IMR-90 (cell line): ENCODE results near the gene LOXL4. TPM values are rescaled to one million over a fixed set of nuclear protein-coding genes. Genes with fewer than 3 reads are reported as not detected.

Source experiments
- ATAC-seq: fragments of 200-7000 bp; cut with Tn5 transposase; 2 replicates; pipeline ENCODE4 v1.9.1; 2020; ENCODE audit warnings: low read depth, mild to moderate bottlenecking, moderate library complexity
- BruUV-seq: library from RNA; stranded (reverse); fragments of 400-500 nt; replicated peaks from 2 replicates; lab custom pipeline; 2021; lab: Mats Ljungman, UMichigan
- CTCF ChIA-PET: fragments of 300-600 bp; formaldehyde crosslinking; extraction: SDS; loops from one replicate; lab custom pipeline; 2021; ENCODE audit warnings: antibody characterized with exemption; lab: Yijun Ruan, JAX
- POLR2A ChIA-PET: fragments of 300-600 bp; sonication (Branson Sonifier 250); formaldehyde crosslinking; loops from one replicate; lab custom pipeline; 2022; ENCODE audit warnings: antibody characterized with exemption; ENCODE audit not compliant: unreplicated experiment; lab: Charles Lee
- DNase-seq: peaks from one replicate; pipeline ENCODE4 v3.0.0; 2013
- H2AFZ ChIP-seq: replicated peaks from 2 replicates; pipeline ENCODE3; 2013; ENCODE audit warnings: low read length, mild to moderate bottlenecking; ENCODE audit not compliant: poor library complexity
- H2AK5ac ChIP-seq: 2 replicates; pipeline ENCODE4 v1.6.1; 2013; ENCODE audit warnings: low read depth, low read length, inconsistent platforms
- H2AK9ac ChIP-seq: replicated peaks from 2 replicates; pipeline ENCODE3; 2013; ENCODE audit warnings: mild to moderate bottlenecking, low read depth, low read length, moderate library complexity; ENCODE audit not compliant: poor library complexity
- H2BK120ac ChIP-seq: 2 replicates; pipeline ENCODE4 v1.6.1; 2013; ENCODE audit warnings: low read depth, low read length, inconsistent platforms
- H2BK15ac ChIP-seq: 3 replicates; pipeline ENCODE4 v1.6.1; 2013; ENCODE audit warnings: low read depth, low read length, inconsistent platforms
- H2BK20ac ChIP-seq: 2 replicates; pipeline ENCODE4 v1.6.1; 2013; ENCODE audit warnings: low read depth, mild to moderate bottlenecking, inconsistent platforms, low read length, moderate library complexity
- H2BK5ac ChIP-seq: 2 replicates; pipeline ENCODE4 v1.6.1; 2013; ENCODE audit warnings: mild to moderate bottlenecking, low read depth, low read length, inconsistent platforms; ENCODE audit not compliant: poor library complexity, severe bottlenecking
- H3K14ac ChIP-seq: replicated peaks from 2 replicates; pipeline ENCODE4 v1.6.1; 2013; ENCODE audit warnings: low read depth, low read length, inconsistent platforms
- H3K18ac ChIP-seq: 2 replicates; pipeline ENCODE4 v1.6.1; 2013; ENCODE audit warnings: low read depth, low read length, control low read depth
- H3K23ac ChIP-seq: 2 replicates; pipeline ENCODE4 v1.6.1; 2013; ENCODE audit warnings: low read depth, low read length, inconsistent platforms
- H3K27ac ChIP-seq: 2 replicates; pipeline ENCODE4 v1.5.1; 2013; ENCODE audit warnings: mild to moderate bottlenecking, control low read depth, low read length; ENCODE audit not compliant: insufficient read depth
- H3K27me3 ChIP-seq: 2 replicates; pipeline ENCODE4 v1.6.1; 2013; ENCODE audit warnings: low read length; ENCODE audit not compliant: control insufficient read depth, insufficient read depth
- H3K36me3 ChIP-seq: 2 replicates; pipeline ENCODE4 v1.6.1; 2013; ENCODE audit warnings: low read length, mixed read lengths; ENCODE audit not compliant: control insufficient read depth, insufficient read depth
- H3K4ac ChIP-seq: 2 replicates; pipeline ENCODE4 v1.6.1; 2013; ENCODE audit warnings: low read depth, low read length, inconsistent platforms
- H3K4me1 ChIP-seq: 2 replicates; pipeline ENCODE4 v1.6.1; 2013; ENCODE audit warnings: low read length, mixed read lengths; ENCODE audit not compliant: control insufficient read depth, insufficient read depth
- H3K4me2 ChIP-seq: 2 replicates; pipeline ENCODE4 v1.6.1; 2013; ENCODE audit warnings: low read depth, mild to moderate bottlenecking, control low read depth, low read length, moderate library complexity
- H3K4me3 ChIP-seq: 2 replicates; pipeline ENCODE4 v1.5.1; 2013; ENCODE audit warnings: low read depth, mild to moderate bottlenecking, control low read depth, low read length, moderate library complexity; ENCODE audit not compliant: insufficient read depth
- H3K56ac ChIP-seq: 2 replicates; pipeline ENCODE4 v1.6.1; 2013; ENCODE audit warnings: low read length, inconsistent platforms; ENCODE audit not compliant: insufficient read depth; ENCODE audit errors: extremely low read depth
- H3K79me1 ChIP-seq, 2 experiments: 2 replicates each; pipeline ENCODE4 v1.6.1; 2013; ENCODE audit warnings: low read length in 2 of 2, inconsistent platforms in 1 of 2, low read depth in 1 of 2
- H3K9ac ChIP-seq: 2 replicates; pipeline ENCODE4 v1.6.1; 2013; ENCODE audit warnings: low read depth, low read length, control low read depth
- H3K9me1 ChIP-seq: 2 replicates; pipeline ENCODE4 v1.6.1; 2013; ENCODE audit warnings: low read length, inconsistent platforms; ENCODE audit not compliant: insufficient read depth
- H3K9me3 ChIP-seq: 2 replicates; pipeline ENCODE4 v1.6.1; 2013; ENCODE audit warnings: low read length; ENCODE audit not compliant: control insufficient read depth, insufficient read depth
- H4K20me1 ChIP-seq: 2 replicates; pipeline ENCODE4 v1.6.1; 2013; ENCODE audit warnings: low read length, inconsistent platforms; ENCODE audit not compliant: insufficient read depth
- H4K5ac ChIP-seq: 2 replicates; pipeline ENCODE4 v1.6.1; 2013; ENCODE audit warnings: mild to moderate bottlenecking, low read depth, low read length, control low read depth
- H4K8ac ChIP-seq, 2 experiments: 2 replicates each; pipeline ENCODE4 v1.6.1; 2013; ENCODE audit warnings: low read depth in 2 of 2, low read length in 2 of 2, control low read depth in 1 of 2, inconsistent platforms in 1 of 2
- H4K91ac ChIP-seq: 2 replicates; pipeline ENCODE4 v1.6.1; 2013; ENCODE audit warnings: low read depth, low read length, inconsistent platforms; ENCODE audit not compliant: insufficient read depth
- BHLHE40 ChIP-seq: fragments of 150-350 bp; IDR thresholded peaks from 2 replicates; pipeline ENCODE4 v1.6.1; 2016; ENCODE audit warnings: mild to moderate bottlenecking, low read depth, low read length
- CHD1 ChIP-seq: IDR thresholded peaks from 2 replicates; pipeline ENCODE4 v1.6.1; 2012; ENCODE audit warnings: low read depth, low read length, improper control_type of control experiment
- RFX5 ChIP-seq: IDR thresholded peaks from 2 replicates; pipeline ENCODE4 v1.8.0; 2012; ENCODE audit warnings: low read depth, mild to moderate bottlenecking, low read length, moderate library complexity
- WGBS, 2 experiments: methylation state at CpG; one replicate each; pipeline versions ENCODE4 v1.1.5 to v1.1.7; 2013; ENCODE audit warnings: missing lambda C conversion rate in 2 of 2; ENCODE audit not compliant: insufficient read length in 1 of 2; ENCODE audit errors: extremely low coverage in 2 of 2; 5-methylcytosine and 5-hydroxymethylcytosine counted together
- dilution Hi-C: fragments of 300-500 bp; cut with HindIII; formaldehyde crosslinking; loops from one replicate; pipeline ENCODE4 v1.14.3; 2018; ENCODE audit warnings: low sequenced_read_pairs; ENCODE audit not compliant: unreplicated experiment
- in situ Hi-C: fragments of 300-500 bp; cut with MboI; formaldehyde crosslinking; loops from 3 replicates; pipeline ENCODE4 v1.14.3; 2019; ENCODE audit warnings: low sequenced_read_pairs, inconsistent platforms, mixed read lengths
- intact Hi-C: fragments of 100-400 bp; cut with micrococcal nuclease; formaldehyde crosslinking; loops from 2 replicates; pipeline ENCODE4 v1.10.0; 2022
- polyA plus RNA-seq, 3 experiments: library from polyadenylated mRNA; depleted of rRNA; stranded (reverse); fragments of >200 nt; gene quantifications; 2 replicates each; pipeline ENCODE4 v1.2.3, GENCODE V29; 2012; ENCODE audit warnings: low replicate concordance in 1 of 3
- total RNA-seq: library from RNA; depleted of rRNA; stranded (reverse); fragments of >200 nt; gene quantifications from 2 replicates; pipeline ENCODE4 v1.2.3, GENCODE V29; 2012

LOXL4 gene
- total and polyA plus RNA-seq, 2 of the 4 experiments (the other 2 are of a cell fraction): 20.8 to 26.7 TPM

- Histone ChIP-seq H4K5ac (no peak overlapping the region), H4K91ac (no peak overlapping the region), H4K20me1 (no peaks in the 10 kb centered on the region; the same call in none of the 2 replicates), H3K18ac (no peak overlapping the region), H3K27me3 (no peaks in the 10 kb centered on the region), H3K9ac (no peak overlapping the region), H3K79me1 (no peaks in the 10 kb centered on the region), H3K4me3 (no peak overlapping the region), H3K56ac (no peak overlapping the region), H3K4ac (no peak overlapping the region), H2AK9ac (peak overlapping the region; percentile 45), H3K14ac (no peak overlapping the region), H3K4me1 (peaks cover 9% of the 10 kb centered on the region), H2AK5ac (no peak overlapping the region), H3K4me2 (no peak overlapping the region), H3K36me3 (0 out of 2 replicates have a peak, but pooled peaks cover 3% of the 10 kb centered on the region), H3K9me1 (peaks cover 20% of the 10 kb centered on the region), H3K23ac (no peak overlapping the region), H3K9me3 (no peaks in the 10 kb centered on the region), H2BK120ac (no peak overlapping the region), H2BK15ac (no peak overlapping the region), H2BK5ac (no peak overlapping the region), H2AFZ (no peak overlapping the region), H3K27ac (no peak overlapping the region), H4K8ac (no peak overlapping the region), H2BK20ac (no peak overlapping the region)
- no CpG with 5 or more reads among the region's 11 CpGs for WGBS, 2 experiments
- POLR2A ChIA-PET: no interaction called here
- BruUV-seq: no TSS peak
- DNase-seq (no peak), ATAC-seq (no peak)
- CTCF ChIA-PET: no interaction called here
- in situ Hi-C loops (no loop called here), dilution Hi-C loops (no loop called here), intact Hi-C loops (no loop called here)
- TF ChIP-seq BHLHE40 (no peak), RFX5 (no peak), CHD1 (no peak)
Observed at GRCh38 chr10:98256692-98257091, 11.3 kb downstream of the LOXL4 start.
